ENCODE data around the gene RALB. TPM values are rescaled to one million over a fixed set of nuclear protein-coding genes. Genes with fewer than 3 reads are reported as not detected.

RALB gene
- polyA plus RNA-seq, 1 donor (not counting 4 experiments of a cell fraction or from before 2014, with no cell fraction given) = 80.8 TPM

DNA sequence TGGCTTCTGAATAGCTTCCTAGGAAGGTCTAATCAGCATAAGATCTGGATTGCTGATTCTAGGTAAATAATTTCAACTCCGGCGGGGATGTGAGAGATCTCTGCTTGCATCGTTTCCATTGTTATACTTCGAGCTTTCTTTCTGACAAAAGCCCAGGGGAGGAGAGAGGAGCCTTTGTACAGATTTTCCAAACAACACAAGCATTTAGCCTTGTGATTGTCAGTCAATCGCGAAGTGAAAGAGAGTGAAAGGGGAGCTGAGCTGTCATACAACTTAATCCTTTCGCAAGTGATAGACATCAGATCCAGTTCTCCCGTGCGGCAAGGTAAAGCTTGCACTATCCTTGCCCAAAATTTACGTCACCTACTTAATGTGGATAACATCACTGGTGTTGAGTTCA is 26.2 kb downstream of the RALB start:
- Histone ChIP-seq H3K9me1 (ENCODE audit: control insufficient read depth, extremely low read depth, insufficient read depth, low read length) (peaks cover 5% of the 10 kb centered on the region), H3K4me2 (ENCODE audit: control insufficient read depth, extremely low read depth, insufficient read depth, low read depth, low read length) (no peak overlapping the region), H3K36me3 (ENCODE audit: control insufficient read depth in 2 of 2, extremely low read depth in 1 of 2, insufficient read depth in 2 of 2, low read length in 2 of 2) (peaks cover 10% of the 10 kb centered on the region in 2 experiments), H3K27me3 (ENCODE audit: control insufficient read depth, extremely low read depth, insufficient read depth, low read length) (no peaks in the 10 kb centered on the region), H2AFZ (ENCODE audit: control insufficient read depth, low read length) (no peak overlapping the region), H3K9ac (ENCODE audit: control insufficient read depth, extremely low read depth, insufficient read depth, low read length) (no peak overlapping the region), H3K4me3 (ENCODE audit: control insufficient read depth in 2 of 3, extremely low read depth in 1 of 3, insufficient read depth in 2 of 3, low read depth in 1 of 3, low read length in 3 of 3) (no peak overlapping the region), H3K9me3 (ENCODE audit: control insufficient read depth, low read depth, low read length) (no peaks in the 10 kb centered on the region), H4K20me1 (ENCODE audit: control insufficient read depth, extremely low read depth, insufficient read depth, low read length) (no peaks in the 10 kb centered on the region), H3K27ac (ENCODE audit: control insufficient read depth, insufficient read depth, low read length) (no peak overlapping the region), H3K4me1 (ENCODE audit: control insufficient read depth, extremely low read depth, insufficient read depth, low read length) (no peaks in the 10 kb centered on the region), H3K79me2 (ENCODE audit: control insufficient read depth, insufficient read depth, low read length) (peaks cover 46% of the 10 kb centered on the region)
- DNase-seq (ENCODE audit: low read depth, low spot score) (no peak), FAIRE-seq (no peak)
- TF ChIP-seq EZH2 (IDR thresholded peaks at IDR 0.05; ENCODE audit: low read length) = no peak
- TF ChIP-seq, protein P1, sequence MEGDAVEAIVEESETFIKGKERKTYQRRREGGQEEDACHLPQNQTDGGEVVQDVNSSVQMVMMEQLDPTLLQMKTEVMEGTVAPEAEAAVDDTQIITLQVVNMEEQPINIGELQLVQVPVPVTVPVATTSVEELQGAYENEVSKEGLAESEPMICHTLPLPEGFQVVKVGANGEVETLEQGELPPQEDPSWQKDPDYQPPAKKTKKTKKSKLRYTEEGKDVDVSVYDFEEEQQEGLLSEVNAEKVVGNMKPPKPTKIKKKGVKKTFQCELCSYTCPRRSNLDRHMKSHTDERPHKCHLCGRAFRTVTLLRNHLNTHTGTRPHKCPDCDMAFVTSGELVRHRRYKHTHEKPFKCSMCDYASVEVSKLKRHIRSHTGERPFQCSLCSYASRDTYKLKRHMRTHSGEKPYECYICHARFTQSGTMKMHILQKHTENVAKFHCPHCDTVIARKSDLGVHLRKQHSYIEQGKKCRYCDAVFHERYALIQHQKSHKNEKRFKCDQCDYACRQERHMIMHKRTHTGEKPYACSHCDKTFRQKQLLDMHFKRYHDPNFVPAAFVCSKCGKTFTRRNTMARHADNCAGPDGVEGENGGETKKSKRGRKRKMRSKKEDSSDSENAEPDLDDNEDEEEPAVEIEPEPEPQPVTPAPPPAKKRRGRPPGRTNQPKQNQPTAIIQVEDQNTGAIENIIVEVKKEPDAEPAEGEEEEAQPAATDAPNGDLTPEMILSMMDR (optimal IDR thresholded peaks at IDR 0.05 in 1 of 3, IDR thresholded peaks at IDR 0.05 in 1 of 3, conservative IDR thresholded peaks at IDR 0.05 in 1 of 3; ENCODE audit: extremely low read depth in 1 of 3, insufficient read depth in 2 of 3, low read length in 3 of 3) = no peak
- dilution Hi-C loops (cut with MboI; ENCODE audit: extremely low pct_ligation_motif_present, low sequenced_read_pairs) = no loop called here

DNA sequence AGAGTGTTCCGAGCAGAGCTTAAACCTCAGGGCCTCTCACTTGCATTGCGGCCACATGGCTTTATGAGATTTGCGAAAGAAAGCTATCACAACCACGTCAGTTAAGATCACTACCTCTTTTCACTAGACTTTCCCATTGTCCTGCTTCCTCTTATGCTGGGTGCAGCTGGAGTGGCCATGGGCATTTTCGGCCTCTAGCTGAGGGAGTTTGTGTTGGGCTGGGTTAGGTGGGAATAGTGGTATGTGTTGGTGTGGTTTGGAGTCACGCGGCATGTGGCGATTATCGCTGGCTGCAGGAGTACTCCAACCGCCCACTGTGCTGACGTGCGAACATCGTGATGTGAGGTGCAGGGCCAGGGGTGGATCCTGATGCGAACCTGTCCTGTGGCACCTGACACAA is 27.1 kb downstream of the RALB start:
- Histone ChIP-seq H3K27me3 (ENCODE audit: control insufficient read depth, extremely low read depth, insufficient read depth, low read length) (no peaks in the 10 kb centered on the region), H3K4me1 (ENCODE audit: control insufficient read depth, extremely low read depth, insufficient read depth, low read length) (no peaks in the 10 kb centered on the region), H3K4me3 (ENCODE audit: control insufficient read depth in 2 of 3, extremely low read depth in 1 of 3, insufficient read depth in 2 of 3, low read depth in 1 of 3, low read length in 3 of 3) (no peak overlapping the region), H3K9me1 (ENCODE audit: control insufficient read depth, extremely low read depth, insufficient read depth, low read length) (peaks cover 5% of the 10 kb centered on the region), H3K9ac (ENCODE audit: control insufficient read depth, extremely low read depth, insufficient read depth, low read length) (no peak overlapping the region), H3K36me3 (ENCODE audit: control insufficient read depth in 2 of 2, extremely low read depth in 1 of 2, insufficient read depth in 2 of 2, low read length in 2 of 2) (peaks cover 10% of the 10 kb centered on the region in 2 experiments), H3K79me2 (ENCODE audit: control insufficient read depth, insufficient read depth, low read length) (peaks cover 39% of the 10 kb centered on the region), H3K27ac (ENCODE audit: control insufficient read depth, insufficient read depth, low read length) (no peak overlapping the region), H4K20me1 (ENCODE audit: control insufficient read depth, extremely low read depth, insufficient read depth, low read length) (no peaks in the 10 kb centered on the region), H3K4me2 (ENCODE audit: control insufficient read depth, extremely low read depth, insufficient read depth, low read depth, low read length) (no peak overlapping the region), H3K9me3 (ENCODE audit: control insufficient read depth, low read depth, low read length) (no peaks in the 10 kb centered on the region), H2AFZ (ENCODE audit: control insufficient read depth, low read length) (no peak overlapping the region)
- FAIRE-seq (no peak), DNase-seq (ENCODE audit: low read depth, low spot score) (no peak)
- TF ChIP-seq, protein P1 (optimal IDR thresholded peaks at IDR 0.05 in 1 of 3, IDR thresholded peaks at IDR 0.05 in 1 of 3, conservative IDR thresholded peaks at IDR 0.05 in 1 of 3; ENCODE audit: extremely low read depth in 1 of 3, insufficient read depth in 2 of 3, low read length in 3 of 3) = no peak
- no peak for TF ChIP-seq EZH2 (IDR thresholded peaks at IDR 0.05; ENCODE audit: low read length)
- dilution Hi-C loops (cut with MboI; ENCODE audit: extremely low pct_ligation_motif_present, low sequenced_read_pairs) = no loop called here
